HG02763 (cell line): Measurements from ENCODE around the gene MTA3.
"Not testable (repeated sequence)": the region's sequence is repeated elsewhere in the genome, so short reads cannot be mapped to it uniquely, and the experiment has no call there.

Experiments
- ATAC-seq: cut with Tn5 transposase; IDR thresholded peaks from one replicate; pipeline ENCODE4 v1.9.1; 2021; ENCODE audit warnings: mild to moderate bottlenecking, moderate library complexity; ENCODE audit not compliant: unreplicated experiment

Gene MTA3

GRCh38 chr2:42606166-42606565 is 37.7 kb downstream of the MTA3 start:
- not testable (repeated sequence) for ATAC-seq

- no peak for ATAC-seq
These were observed 38.7 kb downstream of the MTA3 start for GRCh38 chr2:42607101-42607637.

GRCh38 chr2:42613281-42614064 is 45.0 kb downstream of the MTA3 start:
- ATAC-seq: no peak

GRCh38 chr2:42614838-42615237 is 46.4 kb downstream of the MTA3 start:
- no peak for ATAC-seq

- ATAC-seq: no peak
These were observed 49.7 kb downstream of the MTA3 start for GRCh38 chr2:42618116-42618515.

- no peak for ATAC-seq
These were observed 50.5 kb downstream of the MTA3 start for GRCh38 chr2:42618972-42619371.

GRCh38 chr2:42621626-42622025 is 53.2 kb downstream of the MTA3 start:
- ATAC-seq: not testable (repeated sequence)

- ATAC-seq: no peak
These were observed 54.7 kb downstream of the MTA3 start for GRCh38 chr2:42622943-42623676.

- no peak for ATAC-seq
These were observed 55.6 kb downstream of the MTA3 start for GRCh38 chr2:42624047-42624446.

GRCh38 chr2:42628024-42628423 is 59.6 kb downstream of the MTA3 start:
- not testable (repeated sequence) for ATAC-seq

- ATAC-seq: no peak
These were observed 68.5 kb downstream of the MTA3 start for GRCh38 chr2:42636934-42637333.

- ATAC-seq: no peak
These were observed 69.8 kb downstream of the MTA3 start for GRCh38 chr2:42638080-42638784.

GRCh38 chr2:42639340-42640077 is 71.1 kb downstream of the MTA3 start:
- ATAC-seq: no peak

- no peak for ATAC-seq
These were observed 71.8 kb downstream of the MTA3 start for GRCh38 chr2:42640261-42640660.

- not testable (repeated sequence) for ATAC-seq
These were observed 73.9 kb downstream of the MTA3 start for GRCh38 chr2:42642371-42642770.

GRCh38 chr2:42645551-42645950 is 77.1 kb downstream of the MTA3 start:
- ATAC-seq: no peak

GRCh38 chr2:42648796-42649195 is 80.4 kb downstream of the MTA3 start:
- no peak for ATAC-seq

- no peak for ATAC-seq
These were observed 82.6 kb downstream of the MTA3 start for GRCh38 chr2:42651057-42651456.

- ATAC-seq: no peak
These were observed 83.7 kb downstream of the MTA3 start for GRCh38 chr2:42652086-42652485.

GRCh38 chr2:42653039-42653438 is 84.6 kb downstream of the MTA3 start:
- ATAC-seq: no peak
